Measurements from ENCODE around the gene PANX1.
"Not testable (repeated sequence)": the region's sequence is repeated elsewhere in the genome, so short reads cannot be mapped to it uniquely, and the experiment has no call there.

PANX1 gene

GRCh38 chr11:94150056-94150455 is 21.4 kb downstream of the PANX1 start:
- no peak overlapping the region for H3K4me3 ChIP-seq (ENCODE audit: low read depth, low read length)
- no peak for TF ChIP-seq CTCF (IDR thresholded peaks at IDR 0.05; ENCODE audit: low read depth, low read length)

DNA sequence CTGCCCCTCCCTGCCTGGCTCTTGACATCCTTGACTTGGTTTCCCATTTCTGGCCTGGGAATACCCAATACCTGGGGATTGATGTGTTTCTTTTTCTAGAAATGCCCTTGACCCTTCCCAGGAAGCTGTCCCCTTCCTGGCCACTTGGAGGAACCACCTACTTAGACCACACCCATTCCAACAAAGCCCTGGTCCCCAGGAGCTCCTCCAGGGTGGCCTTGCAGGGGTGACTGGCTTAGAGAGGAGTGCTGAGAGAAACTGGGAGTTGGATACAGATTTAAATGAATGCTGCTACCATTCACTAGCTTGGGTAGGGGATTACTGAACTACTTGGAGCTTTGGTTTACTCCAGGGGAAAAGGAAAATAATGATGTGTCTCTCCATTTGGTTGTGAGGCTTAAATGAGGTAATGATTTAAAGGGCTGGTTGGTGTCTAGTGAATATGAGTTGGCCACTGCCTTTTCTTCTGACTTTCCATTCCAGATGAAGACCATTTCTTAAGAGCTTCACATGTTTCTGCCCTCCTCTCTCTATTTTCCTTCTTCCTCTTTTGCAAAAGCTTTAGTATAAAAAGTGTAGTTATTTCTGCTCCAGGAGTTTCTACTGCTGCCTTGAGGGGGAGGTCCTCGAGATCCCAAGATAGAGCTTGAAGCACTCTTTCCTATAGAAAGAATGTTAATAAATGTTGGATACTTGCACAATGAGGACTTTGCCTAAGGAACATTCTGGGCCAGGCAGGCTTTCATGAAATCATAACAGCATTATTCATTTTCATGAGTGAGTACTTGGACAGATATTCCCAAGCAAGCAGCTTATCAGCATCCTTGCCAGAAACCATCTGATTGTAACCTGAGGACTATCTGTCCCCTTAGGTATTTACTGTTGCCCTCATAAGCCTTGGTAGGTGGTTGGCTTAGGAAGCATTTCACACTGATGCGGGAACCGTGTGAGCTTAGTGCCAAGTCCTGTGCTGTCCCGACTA is 22.4 kb downstream of the PANX1 start:
- TF ChIP-seq CTCF (IDR thresholded peaks at IDR 0.05; ENCODE audit: low read depth, low read length): no peak
- no peak overlapping the region for H3K4me3 ChIP-seq (ENCODE audit: low read depth, low read length)

DNA sequence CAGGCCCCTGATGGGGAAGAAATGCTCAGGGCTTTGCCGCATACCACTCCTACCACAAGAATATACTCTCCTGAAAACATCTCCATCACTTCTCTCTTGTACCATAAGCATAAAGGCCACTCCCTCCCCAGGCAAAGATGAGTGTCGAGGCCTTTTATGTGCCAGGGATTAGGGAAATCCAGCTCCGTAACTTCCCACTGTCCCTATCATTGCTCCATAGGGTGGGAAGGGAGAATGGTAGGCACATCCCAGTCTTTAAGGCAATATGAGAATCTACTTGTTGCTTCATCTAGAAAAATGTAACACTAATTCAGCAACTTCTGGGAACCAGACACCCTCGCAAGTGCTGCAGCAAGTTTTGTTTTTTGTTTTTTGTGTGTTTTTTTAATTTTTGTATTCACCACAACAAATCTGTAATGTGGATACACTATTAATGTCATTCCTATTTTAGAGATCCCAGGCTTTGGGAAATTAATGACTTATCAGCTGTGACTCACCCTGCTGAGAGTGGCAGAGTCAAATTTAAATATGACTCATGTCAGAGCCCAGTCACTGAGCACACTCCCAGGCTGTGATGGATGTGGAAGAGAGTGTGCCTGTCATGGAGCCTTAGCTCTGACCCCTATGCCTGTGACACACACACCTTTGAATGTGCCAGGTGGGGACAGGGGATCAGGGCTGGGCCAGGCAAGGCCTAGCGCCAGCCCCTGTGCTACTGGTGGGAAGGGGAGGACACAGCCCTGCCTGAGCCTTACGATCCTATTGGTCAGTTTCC is 23.4 kb downstream of the PANX1 start:
- TF ChIP-seq CTCF (IDR thresholded peaks at IDR 0.05; ENCODE audit: low read depth, low read length): no peak
- H3K4me3 ChIP-seq (ENCODE audit: low read depth, low read length): no peak overlapping the region

DNA sequence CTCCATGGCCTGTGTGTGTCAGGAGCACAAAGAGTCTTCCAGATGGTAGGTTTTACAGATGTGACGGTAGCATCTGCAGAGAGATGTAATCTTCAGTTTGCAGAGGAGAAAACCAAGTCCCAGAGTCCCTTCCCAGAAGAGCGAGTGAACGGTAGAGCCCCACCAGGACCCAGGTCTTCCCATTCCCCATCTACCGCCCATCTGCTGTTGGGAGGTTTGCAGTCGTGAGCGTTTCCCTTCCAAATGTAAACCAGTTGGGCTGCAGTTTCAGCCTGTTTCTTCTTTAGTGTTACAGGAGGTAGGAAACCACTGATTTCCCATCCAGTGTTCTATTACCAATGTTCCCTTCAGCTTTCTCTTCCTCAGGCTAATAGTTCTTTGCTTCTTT is 24.0 kb downstream of the PANX1 start:
- no peak for TF ChIP-seq CTCF (IDR thresholded peaks at IDR 0.05; ENCODE audit: low read depth, low read length)
- H3K4me3 ChIP-seq (ENCODE audit: low read depth, low read length): no peak overlapping the region

DNA sequence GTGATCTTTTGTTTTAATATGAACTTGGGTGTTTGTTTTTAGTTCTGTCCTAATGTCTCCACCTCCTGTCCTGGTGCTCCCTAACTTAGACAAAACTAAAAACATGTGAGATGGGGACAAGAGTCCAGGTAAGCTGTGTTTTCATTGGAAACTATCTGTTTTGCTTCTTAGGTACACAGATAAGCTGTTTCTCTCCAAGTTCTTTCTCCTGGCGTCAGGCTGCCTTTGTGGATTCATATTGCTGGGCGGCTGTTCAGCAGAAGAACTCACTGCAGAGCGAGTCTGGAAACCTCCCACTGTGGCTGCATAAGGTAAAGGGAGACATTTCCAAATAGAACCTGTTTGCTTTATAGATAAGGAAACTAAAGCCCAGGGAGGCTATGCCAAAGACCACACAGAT is 24.7 kb downstream of the PANX1 start:
- H3K4me3 ChIP-seq (ENCODE audit: low read depth, low read length): no peak overlapping the region

DNA sequence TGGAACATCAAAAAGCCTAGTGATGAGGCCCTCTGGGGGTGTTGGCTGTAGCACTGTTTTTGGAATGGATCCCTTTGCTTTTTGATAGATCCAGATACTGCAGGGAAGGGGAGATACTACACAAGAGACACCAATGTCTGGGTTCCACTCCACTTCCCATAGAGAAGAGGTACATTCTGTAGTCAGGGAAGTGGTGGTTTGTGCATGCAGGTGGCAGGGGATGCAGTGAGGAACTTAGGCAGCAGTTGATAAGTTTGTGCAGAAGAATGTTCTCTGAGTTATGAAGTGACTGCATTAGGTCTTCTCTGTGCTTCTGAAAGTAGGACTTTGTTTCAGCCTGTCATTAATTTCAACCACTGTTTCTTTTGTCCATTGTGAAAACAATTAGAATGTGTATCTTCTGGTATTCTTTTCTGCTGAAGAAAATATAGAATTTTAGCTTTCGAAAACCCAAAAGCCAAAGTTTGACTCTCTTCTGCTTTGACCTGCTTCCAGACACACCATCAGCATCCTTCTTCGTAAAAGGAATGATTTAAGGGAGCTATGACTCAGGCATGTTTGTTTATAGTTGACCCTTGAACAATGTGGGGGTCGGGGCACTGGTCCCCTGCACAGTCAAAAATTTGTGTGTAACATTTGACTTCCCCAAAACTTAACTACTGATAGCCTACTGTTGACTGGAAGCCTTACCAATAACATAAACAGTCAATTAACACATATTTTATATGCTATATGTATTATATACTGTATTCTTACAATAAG is 25.6 kb downstream of the PANX1 start:
- no peak overlapping the region for H3K4me3 ChIP-seq (ENCODE audit: low read depth, low read length)
- no peak for TF ChIP-seq CTCF (IDR thresholded peaks at IDR 0.05; ENCODE audit: low read depth, low read length)

More for the DNA sequence above, 24.7 kb downstream of the PANX1 start:
- TF ChIP-seq CTCF (IDR thresholded peaks at IDR 0.05; ENCODE audit: low read depth, low read length): no peak

DNA sequence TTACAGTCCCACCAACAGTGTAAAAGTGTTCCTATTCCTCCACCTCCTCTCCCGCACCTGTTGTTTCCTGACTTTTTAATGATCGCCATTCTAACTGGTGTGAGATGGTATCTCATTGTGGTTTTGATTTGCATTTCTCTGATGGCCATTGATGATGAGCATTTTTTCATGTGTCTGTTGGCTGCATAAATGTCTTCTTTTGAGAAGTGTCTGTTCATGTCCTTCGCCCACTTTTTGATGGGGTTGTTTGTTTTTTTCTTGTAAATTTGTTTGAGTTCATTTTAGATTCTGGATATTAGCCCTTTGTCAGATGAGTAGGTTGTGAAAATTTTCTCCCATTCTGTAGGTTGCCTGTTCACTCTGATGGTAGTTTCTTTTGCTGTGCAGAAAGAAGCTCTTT is 28.7 kb downstream of the PANX1 start:
- H3K4me3 ChIP-seq (ENCODE audit: low read depth, low read length): not testable (repeated sequence)
